Stimulated activated CD8-positive, alpha-beta memory T cell treated with anti-CD3 and anti-CD28 coated beads, Interleukin-7, amount 100 ng/mL, for 24 hours (primary cell): ENCODE data around the gene FAM170B.

Experiments
- DNase-seq: peaks from one replicate; pipeline ENCODE4 v3.0.0-alpha.2; 2020; ENCODE audit warnings: low read depth

The FAM170B gene

GRCh38 chr10:49168831-49169500 lies 35.1 kb upstream of the FAM170B start:
- no peak for DNase-seq

GRCh38 chr10:49168171-49168540 lies 34.3 kb upstream of the FAM170B start:
- no peak for DNase-seq

DNA sequence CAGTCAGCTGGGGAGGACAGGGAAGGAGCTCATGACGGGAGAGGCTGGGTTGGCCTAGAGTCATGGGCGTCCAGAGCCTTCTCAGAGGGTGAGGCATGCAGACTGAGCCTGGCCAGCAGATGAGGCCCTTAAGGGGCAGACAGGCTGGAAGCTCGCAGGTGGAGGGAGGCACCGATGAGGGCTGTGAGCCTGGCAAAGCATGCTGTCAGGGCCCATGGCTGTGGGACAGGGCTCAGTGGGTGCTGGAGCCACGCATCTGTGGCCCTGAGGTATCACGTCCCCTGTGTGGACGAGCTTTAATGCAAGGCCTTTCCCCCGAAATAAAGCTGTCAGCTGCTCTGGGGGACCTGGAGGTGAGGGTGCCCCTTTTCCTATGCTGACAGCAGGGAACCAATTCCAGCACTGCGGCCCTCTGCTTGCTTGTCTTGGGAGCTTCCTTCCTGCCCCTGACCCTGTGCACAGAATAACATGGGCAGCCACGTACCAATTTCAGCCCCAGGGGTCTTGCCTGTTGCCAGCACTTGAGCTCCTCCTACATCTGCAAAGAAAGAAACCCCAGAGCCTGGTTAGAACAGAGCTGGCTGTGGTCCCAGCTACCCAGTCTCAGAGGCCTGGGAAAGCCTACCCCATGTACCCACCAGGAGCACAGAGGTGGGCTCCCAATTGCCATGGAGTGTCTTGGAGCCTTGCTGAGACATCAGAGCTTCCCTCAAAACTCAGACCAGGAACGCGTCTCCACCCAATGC lies 33.8 kb upstream of the FAM170B start:
- DNase-seq, result no peak

- no peak for DNase-seq
Measured at GRCh38 chr10:49166484-49167400, 32.9 kb upstream of the FAM170B start.

DNA sequence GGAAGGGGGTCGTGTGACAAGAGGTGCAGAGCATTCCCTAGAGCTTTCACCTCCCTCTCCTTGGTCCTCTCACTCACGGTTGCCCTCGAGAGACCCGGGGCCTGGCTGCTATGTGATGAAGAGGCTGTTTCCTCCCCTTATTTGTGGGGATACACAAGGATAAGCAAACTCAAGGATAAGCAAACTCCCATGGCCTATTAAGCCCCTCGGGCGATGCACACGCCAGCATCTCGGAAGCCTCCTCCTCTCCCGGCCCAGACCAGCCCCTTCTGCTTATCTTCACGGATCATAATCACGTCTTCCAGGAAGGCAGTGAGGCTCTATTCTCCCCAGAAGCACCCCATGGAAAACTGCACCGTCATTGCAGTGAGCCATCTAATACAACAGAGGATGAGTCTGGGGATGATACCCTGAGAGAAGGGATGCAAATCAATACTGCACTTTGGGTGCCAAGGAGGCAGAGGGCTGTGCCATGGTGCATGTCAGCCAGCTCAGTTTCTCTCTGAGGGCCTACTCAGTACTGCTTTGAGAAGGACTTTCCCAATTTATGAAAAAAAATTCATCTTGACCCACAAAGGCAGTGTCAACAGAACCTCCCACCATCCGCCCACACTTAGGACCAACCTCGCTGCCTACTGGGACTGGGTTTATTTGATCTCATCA lies 32.1 kb upstream of the FAM170B start:
- no peak for DNase-seq

GRCh38 chr10:49165259-49165658 lies 31.4 kb upstream of the FAM170B start:
- DNase-seq, result no peak

- DNase-seq, result no peak
Measured at GRCh38 chr10:49164559-49165188, 30.9 kb upstream of the FAM170B start.

- DNase-seq, result no peak
Measured at GRCh38 chr10:49163741-49164140, 29.9 kb upstream of the FAM170B start.

- no peak for DNase-seq
Measured at GRCh38 chr10:49162761-49163310, 29.0 kb upstream of the FAM170B start.

DNA sequence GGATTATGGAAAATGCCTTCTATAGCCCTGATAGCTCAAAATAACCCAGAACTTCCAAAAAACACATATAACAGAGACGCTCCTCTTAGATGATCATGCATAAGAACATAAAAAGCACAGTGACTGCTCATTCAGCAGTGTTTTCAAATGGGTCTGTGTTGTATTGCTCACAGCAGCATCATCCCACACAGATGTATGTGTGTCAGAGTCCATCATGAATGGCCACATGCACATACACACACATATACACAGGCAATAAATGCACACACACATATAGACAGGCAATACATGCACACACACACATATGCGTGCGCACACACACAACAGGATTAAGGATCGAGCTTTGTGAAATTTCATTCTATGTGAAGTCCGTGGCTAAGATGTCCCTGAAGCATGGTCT lies 28.2 kb upstream of the FAM170B start:
- DNase-seq, result no peak

- no peak for DNase-seq
Measured at GRCh38 chr10:49161411-49161997, 27.7 kb upstream of the FAM170B start.

DNA sequence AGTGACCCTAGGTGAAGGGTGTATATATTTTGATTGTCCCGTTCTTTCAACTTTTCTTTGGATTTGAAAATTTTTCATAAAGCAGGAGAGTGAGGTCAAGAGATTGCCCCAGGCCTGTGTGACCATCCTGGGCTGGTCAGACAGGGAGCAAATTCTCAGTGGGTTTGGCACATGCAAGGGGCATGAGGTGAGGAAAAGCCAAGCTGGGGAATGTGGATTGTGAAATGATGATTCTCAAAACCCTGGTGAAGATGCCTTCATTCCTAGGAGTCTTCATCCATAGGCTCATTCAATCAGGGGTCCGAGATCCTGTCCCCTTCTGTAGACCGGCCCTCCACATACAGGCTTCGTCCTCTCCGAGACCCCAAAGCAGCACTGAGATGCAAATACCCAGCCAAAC lies 27.0 kb upstream of the FAM170B start:
- no peak for DNase-seq

DNA sequence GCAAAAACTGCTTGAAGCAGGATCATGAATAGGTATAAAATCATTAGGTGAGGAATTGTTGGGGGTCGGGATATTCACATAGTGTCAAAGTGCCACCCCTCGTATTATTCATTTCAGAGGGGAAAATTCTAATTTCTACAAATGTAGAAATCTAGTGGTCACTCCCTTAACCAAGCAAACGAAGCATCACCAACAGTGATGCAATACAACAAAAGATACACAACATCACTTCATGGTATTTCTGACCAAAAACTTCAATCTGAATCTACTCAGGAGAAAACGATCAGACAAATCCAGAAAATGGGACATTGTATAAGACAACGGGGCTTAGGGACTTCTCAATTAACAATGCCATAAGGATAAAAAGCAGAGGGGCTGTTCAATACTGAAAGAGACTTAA lies 26.3 kb upstream of the FAM170B start:
- no peak for DNase-seq

GRCh38 chr10:49158915-49159314 lies 25.1 kb upstream of the FAM170B start:
- no peak for DNase-seq

DNA sequence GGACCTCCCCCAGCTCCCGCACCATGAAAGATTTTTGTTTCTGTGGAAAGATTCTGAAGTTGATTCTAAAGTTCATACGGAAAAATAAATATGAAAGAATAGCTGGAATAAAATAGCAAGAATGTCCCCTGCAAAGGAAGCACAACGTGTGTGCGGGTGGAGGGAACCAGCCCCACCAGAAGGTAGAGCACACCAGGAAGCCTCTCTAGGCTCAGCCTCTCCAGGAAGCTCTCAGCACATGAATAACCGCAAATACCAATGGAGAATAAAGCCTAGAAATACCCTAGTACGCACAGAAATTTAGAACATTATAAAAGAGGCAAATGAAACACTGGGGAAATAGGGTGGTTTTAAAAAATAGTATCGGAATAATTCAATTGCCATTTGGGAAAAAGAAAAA lies 24.6 kb upstream of the FAM170B start:
- no peak for DNase-seq

GRCh38 chr10:49157229-49157628 lies 23.4 kb upstream of the FAM170B start:
- DNase-seq, result no peak

- DNase-seq, result no peak
Measured at GRCh38 chr10:49154641-49155040, 20.8 kb upstream of the FAM170B start.

DNA sequence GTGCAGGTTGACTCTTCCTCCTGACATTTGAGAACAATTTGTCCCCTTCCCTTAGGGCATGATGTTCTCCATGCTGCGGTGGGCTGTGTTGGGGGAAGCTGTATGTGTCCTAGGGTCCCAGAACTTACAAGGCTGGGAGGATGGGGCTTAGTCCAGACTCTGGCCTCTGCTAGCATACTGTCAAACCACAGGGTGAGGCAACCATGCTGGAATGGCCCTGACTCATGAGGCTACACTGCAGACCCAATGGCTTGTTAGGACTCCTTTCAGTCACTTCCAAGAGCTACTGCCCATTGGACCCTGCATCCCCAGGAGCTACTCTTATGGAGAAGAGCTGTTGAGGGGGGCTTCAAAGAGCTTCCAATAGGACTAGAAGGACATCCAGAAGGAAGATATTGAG lies 20.1 kb upstream of the FAM170B start:
- DNase-seq, result no peak

- DNase-seq, result no peak
Measured at GRCh38 chr10:49153115-49153514, 19.3 kb upstream of the FAM170B start.

GRCh38 chr10:49152663-49153062 lies 18.8 kb upstream of the FAM170B start:
- no peak for DNase-seq

DNA sequence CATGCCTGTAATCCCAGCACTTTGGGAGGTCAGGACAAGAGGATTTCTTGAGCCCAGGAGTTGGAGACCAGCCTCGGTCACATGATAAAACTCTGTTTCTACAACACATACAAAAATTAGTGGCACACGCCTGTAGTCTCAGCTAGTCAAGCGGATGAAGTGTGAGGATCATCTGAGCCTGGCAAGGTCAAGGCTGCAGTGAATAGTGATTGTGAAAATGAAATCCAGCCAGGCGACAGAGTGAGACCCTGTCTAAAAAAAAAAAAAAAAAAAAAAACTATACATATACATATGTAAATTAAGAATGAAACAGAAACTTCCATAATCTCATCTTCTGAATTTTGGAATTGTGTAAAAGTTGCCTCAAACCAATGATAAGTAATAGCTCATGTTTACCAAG lies 18.2 kb upstream of the FAM170B start:
- DNase-seq, result no peak
